Calu3 (cell line): ENCODE results near the gene ELP2. TPM values are rescaled to one million over a fixed set of nuclear protein-coding genes. Genes with fewer than 3 reads are reported as not detected.

Experiments used
- BruUV-seq: library from RNA; stranded (reverse); fragments of 400-500 nt; replicated peaks from 2 replicates; lab custom pipeline; 2021; lab: Mats Ljungman, UMichigan
- CTCF ChIA-PET: fragments of 300-600 bp; sonication (Branson Sonifier 250); formaldehyde crosslinking; loops from one replicate; lab custom pipeline; 2022; ENCODE audit warnings: antibody characterized with exemption; lab: Charles Lee
- DNase-seq: peaks from one replicate; pipeline ENCODE4 v3.0.0; 2022
- H3K27ac Mint-ChIP-seq: one replicate; pipeline ENCODE4 v1.8.0; 2022; ENCODE audit warnings: mixed read lengths; ENCODE audit not compliant: unreplicated experiment
- H3K27me3 Mint-ChIP-seq: one replicate; pipeline ENCODE4 v1.8.0; 2022; ENCODE audit warnings: mixed read lengths; ENCODE audit not compliant: unreplicated experiment
- H3K36me3 Mint-ChIP-seq: one replicate; pipeline ENCODE4 v1.8.0; 2022; ENCODE audit warnings: mild to moderate bottlenecking, moderate library complexity, mixed read lengths; ENCODE audit not compliant: insufficient read depth, unreplicated experiment
- H3K4me1 Mint-ChIP-seq: one replicate; pipeline ENCODE4 v1.8.0; 2022; ENCODE audit warnings: mild to moderate bottlenecking, low read depth, mixed read lengths; ENCODE audit not compliant: unreplicated experiment
- H3K4me3 Mint-ChIP-seq: one replicate; pipeline ENCODE4 v1.8.0; 2022; ENCODE audit warnings: mild to moderate bottlenecking, low read depth, moderate library complexity, mixed read lengths; ENCODE audit not compliant: unreplicated experiment
- H3K9me3 Mint-ChIP-seq: one replicate; pipeline ENCODE4 v1.8.0; 2022; ENCODE audit warnings: low read depth, mixed read lengths; ENCODE audit not compliant: unreplicated experiment
- intact Hi-C: fragments of 100-400 bp; cut with micrococcal nuclease; formaldehyde crosslinking; loops from one replicate; pipeline ENCODE4 v1.10.0; 2022; ENCODE audit not compliant: unreplicated experiment
- total RNA-seq: library from RNA; stranded (reverse); gene quantifications from 2 replicates; pipeline ENCODE4 v1.2.3, GENCODE V29; 2022
- TF ChIP-seq, protein P1 (sequence below): fragments of 200-600 bp; IDR thresholded peaks from one replicate; pipeline ENCODE4 v1.8.0; 2022; ENCODE audit warnings: antibody characterized with exemption; ENCODE audit not compliant: unreplicated experiment

ELP2 gene
- total RNA-seq, 1 experiment from 2014 or later = 82.2 TPM

DNA sequence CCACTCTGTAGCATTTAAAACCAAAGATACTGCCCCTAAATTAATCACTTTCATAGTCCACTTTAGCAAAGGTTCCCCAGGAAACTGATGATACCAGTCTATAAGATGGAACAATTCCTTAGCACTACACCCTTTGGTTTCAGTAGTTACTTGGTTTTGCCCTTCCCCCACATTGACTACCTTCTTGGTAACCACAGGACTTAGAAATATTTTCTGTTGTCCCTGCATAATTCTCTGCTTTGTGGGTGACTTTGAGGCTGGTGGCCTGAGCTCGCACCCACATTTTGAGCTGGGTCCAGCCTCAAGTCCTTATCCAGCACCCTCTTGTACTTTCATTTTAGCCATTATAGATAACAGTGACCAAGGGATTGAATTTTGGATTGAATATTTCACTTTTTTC, 23.1 kb downstream of the ELP2 start:
- DNase-seq = no peak
- TF ChIP-seq, protein P1, sequence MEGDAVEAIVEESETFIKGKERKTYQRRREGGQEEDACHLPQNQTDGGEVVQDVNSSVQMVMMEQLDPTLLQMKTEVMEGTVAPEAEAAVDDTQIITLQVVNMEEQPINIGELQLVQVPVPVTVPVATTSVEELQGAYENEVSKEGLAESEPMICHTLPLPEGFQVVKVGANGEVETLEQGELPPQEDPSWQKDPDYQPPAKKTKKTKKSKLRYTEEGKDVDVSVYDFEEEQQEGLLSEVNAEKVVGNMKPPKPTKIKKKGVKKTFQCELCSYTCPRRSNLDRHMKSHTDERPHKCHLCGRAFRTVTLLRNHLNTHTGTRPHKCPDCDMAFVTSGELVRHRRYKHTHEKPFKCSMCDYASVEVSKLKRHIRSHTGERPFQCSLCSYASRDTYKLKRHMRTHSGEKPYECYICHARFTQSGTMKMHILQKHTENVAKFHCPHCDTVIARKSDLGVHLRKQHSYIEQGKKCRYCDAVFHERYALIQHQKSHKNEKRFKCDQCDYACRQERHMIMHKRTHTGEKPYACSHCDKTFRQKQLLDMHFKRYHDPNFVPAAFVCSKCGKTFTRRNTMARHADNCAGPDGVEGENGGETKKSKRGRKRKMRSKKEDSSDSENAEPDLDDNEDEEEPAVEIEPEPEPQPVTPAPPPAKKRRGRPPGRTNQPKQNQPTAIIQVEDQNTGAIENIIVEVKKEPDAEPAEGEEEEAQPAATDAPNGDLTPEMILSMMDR = no peak
- H3K27me3 Mint-ChIP-seq = no peaks in the 10 kb centered on the region
- CTCF ChIA-PET = no interaction called here
- H3K4me1 Mint-ChIP-seq = no peaks in the 10 kb centered on the region
- BruUV-seq = no TSS peak
- H3K36me3 Mint-ChIP-seq = peaks cover 37% of the 10 kb centered on the region
- H3K27ac Mint-ChIP-seq = no peak overlapping the region
- intact Hi-C loops = no loop called here
- H3K9me3 Mint-ChIP-seq = no peaks in the 10 kb centered on the region
- no peak overlapping the region for H3K4me3 Mint-ChIP-seq

DNA sequence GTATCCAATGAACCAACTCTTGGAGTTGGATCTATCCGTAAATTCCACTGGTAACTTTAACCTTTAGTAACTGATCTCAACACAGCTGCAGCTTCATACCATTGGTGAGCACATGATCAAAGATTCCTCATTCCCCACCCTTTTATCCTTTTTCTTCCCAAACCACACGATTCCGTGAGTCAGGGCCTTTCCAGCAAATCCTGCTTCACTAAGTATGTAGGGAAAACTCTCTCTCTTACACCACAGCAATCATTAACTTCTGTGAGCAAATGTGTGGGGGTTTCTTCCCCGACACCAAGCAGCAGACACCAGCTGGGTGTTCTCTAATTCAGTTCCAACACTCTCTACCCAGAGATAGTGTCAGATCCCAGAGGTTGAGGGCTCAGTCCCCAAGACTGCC, 23.5 kb downstream of the ELP2 start:
- H3K27me3 Mint-ChIP-seq = no peaks in the 10 kb centered on the region
- no TSS peak for BruUV-seq
- H3K4me1 Mint-ChIP-seq = no peaks in the 10 kb centered on the region
- H3K9me3 Mint-ChIP-seq = no peaks in the 10 kb centered on the region
- CTCF ChIA-PET = no interaction called here
- H3K27ac Mint-ChIP-seq = no peak overlapping the region
- DNase-seq = no peak
- TF ChIP-seq, protein P1 = no peak
- peaks cover 33% of the 10 kb centered on the region for H3K36me3 Mint-ChIP-seq
- no peak overlapping the region for H3K4me3 Mint-ChIP-seq
- intact Hi-C loops = no loop called here

DNA sequence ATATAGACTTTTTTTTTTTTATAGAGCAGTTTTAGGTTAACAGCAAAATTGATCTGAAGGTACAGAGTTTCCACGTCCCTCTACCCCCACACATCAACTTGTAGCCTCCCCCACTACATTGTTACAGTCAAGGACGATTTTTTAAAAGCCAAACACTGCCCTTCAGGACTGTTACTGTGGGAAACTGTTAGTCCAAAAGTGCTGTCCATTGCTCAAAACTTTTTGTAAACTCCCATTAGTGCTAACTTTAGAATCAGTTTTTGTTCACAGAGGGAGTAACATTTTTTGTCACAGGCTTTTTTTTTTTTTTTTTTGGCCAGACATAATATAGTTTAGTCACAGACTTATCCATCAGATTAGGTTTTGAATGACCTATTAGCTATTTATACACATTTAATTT, 24.1 kb downstream of the ELP2 start:
- CTCF ChIA-PET = no interaction called here
- Mint-ChIP-seq H3K9me3 (no peaks in the 10 kb centered on the region), H3K4me3 (no peak overlapping the region), H3K4me1 (no peaks in the 10 kb centered on the region), H3K27me3 (no peaks in the 10 kb centered on the region), H3K36me3 (peaks cover 31% of the 10 kb centered on the region), H3K27ac (no peak overlapping the region)
- no TSS peak for BruUV-seq
- DNase-seq = no peak
- intact Hi-C loops = no loop called here
- TF ChIP-seq, protein P1 = no peak

DNA sequence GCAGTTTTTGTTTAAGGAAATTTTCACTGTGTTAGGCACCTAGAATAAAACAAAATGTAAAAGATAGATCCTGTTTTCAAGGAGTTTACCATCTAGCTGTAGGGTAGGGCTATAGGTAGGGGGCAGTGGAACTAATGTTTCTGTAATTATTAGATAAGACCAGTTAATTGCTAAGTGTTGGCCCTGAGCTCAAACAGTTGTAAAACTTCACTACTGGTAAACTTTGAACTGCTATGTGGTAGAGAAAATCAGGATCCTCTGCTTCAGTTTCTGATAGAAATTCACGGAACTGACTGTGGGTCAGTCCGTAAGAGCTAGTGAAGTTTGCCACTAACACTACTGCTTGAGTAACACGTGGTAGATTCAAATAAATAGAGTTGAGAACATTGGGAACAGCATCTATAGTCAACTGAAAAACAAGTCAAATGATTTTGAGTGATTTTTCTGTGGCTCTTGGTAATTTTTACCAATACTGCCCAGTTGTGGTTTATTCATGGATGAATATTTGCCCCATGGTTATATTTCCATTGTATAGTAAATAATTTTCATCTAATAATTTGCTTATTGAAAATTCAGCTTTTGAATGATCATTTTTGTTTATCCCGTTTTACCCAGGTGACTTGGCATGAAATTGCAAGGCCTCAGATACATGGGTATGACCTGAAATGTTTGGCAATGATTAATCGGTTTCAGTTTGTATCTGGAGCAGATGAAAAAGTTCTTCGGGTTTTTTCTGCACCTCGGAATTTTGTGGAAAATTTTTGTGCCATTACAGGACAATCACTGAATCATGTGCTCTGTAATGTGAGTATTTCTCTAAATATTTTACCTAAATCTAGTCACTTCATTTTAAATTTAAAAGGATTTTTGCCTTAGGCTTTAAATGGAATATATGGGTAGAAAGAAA, 26.4 kb downstream of the ELP2 start:
- H3K9me3 Mint-ChIP-seq = no peaks in the 10 kb centered on the region
- H3K36me3 Mint-ChIP-seq = peaks cover 25% of the 10 kb centered on the region
- no peaks in the 10 kb centered on the region for H3K27me3 Mint-ChIP-seq
- TF ChIP-seq, protein P1 = no peak
- H3K4me3 Mint-ChIP-seq = no peak overlapping the region
- CTCF ChIA-PET = interaction anchor here (0.5 to 0.6 kb wide), 2 partner anchors 141 to 626 kb away, joined by 3 read pairs; no protein-coding TSS in a partner anchor
- BruUV-seq = no TSS peak
- H3K4me1 Mint-ChIP-seq = no peaks in the 10 kb centered on the region
- DNase-seq = no peak
- no peak overlapping the region for H3K27ac Mint-ChIP-seq
- intact Hi-C loops = no loop called here
